Trophoblast cell (in vitro differentiated cells and primary cell): Measurements from ENCODE around the gene RPS21.

Experiments used
- DNase-seq, 2 donors: peaks; one replicate each; pipeline ENCODE4 v3.0.0-alpha.2; 2016
- H2AFZ ChIP-seq: 2 replicates; pipeline ENCODE4 v1.6.1; 2013; ENCODE audit warnings: low read length, moderate library complexity, mild to moderate bottlenecking; ENCODE audit not compliant: insufficient read depth, poor library complexity
- H2AK5ac ChIP-seq: 2 replicates; pipeline ENCODE4 v1.6.1; 2013; ENCODE audit warnings: mild to moderate bottlenecking, low read length
- H2BK120ac ChIP-seq: 2 replicates; pipeline ENCODE4 v1.6.1; 2013; ENCODE audit warnings: low read length, mild to moderate bottlenecking, moderate library complexity; ENCODE audit not compliant: insufficient read depth, poor library complexity
- H2BK12ac ChIP-seq: 2 replicates; pipeline ENCODE4 v1.6.1; 2013; ENCODE audit warnings: mild to moderate bottlenecking, low read length, moderate library complexity
- H2BK5ac ChIP-seq: 2 replicates; pipeline ENCODE4 v1.6.1; 2013; ENCODE audit warnings: low read length, low read depth, moderate library complexity, mild to moderate bottlenecking; ENCODE audit not compliant: poor library complexity
- H3K14ac ChIP-seq: 2 replicates; pipeline ENCODE4 v1.6.1; 2013; ENCODE audit warnings: mild to moderate bottlenecking, low read length
- H3K18ac ChIP-seq: 2 replicates; pipeline ENCODE4 v1.6.1; 2013; ENCODE audit warnings: mild to moderate bottlenecking, low read length
- H3K23ac ChIP-seq: 2 replicates; pipeline ENCODE4 v1.6.1; 2013; ENCODE audit warnings: low read length
- H3K27ac ChIP-seq: 2 replicates; pipeline ENCODE4 v1.5.1; 2013; ENCODE audit warnings: low read depth, mild to moderate bottlenecking, inconsistent platforms, low read length, moderate library complexity
- H3K27me3 ChIP-seq: 2 replicates; pipeline ENCODE4 v1.6.1; 2013; ENCODE audit warnings: inconsistent platforms, mild to moderate bottlenecking, low read length, moderate library complexity; ENCODE audit not compliant: insufficient read depth
- H3K36me3 ChIP-seq, 2 experiments: 1 replicate in 1 of 2; 2 replicates in 1 of 2; pipeline ENCODE4 v1.6.1; 2013; ENCODE audit warnings: low read length in 2 of 2, mild to moderate bottlenecking in 2 of 2, moderate library complexity in 1 of 2; ENCODE audit not compliant: insufficient read depth in 2 of 2, control insufficient read depth in 1 of 2
- H3K4ac ChIP-seq: 2 replicates; pipeline ENCODE4 v1.6.1; 2013; ENCODE audit warnings: low read depth, mild to moderate bottlenecking, low read length, moderate library complexity
- H3K4me1 ChIP-seq, 2 experiments: 1 replicate in 1 of 2; 2 replicates in 1 of 2; pipeline ENCODE4 v1.6.1; 2013; ENCODE audit warnings: low read length in 2 of 2, mild to moderate bottlenecking in 2 of 2, moderate library complexity in 1 of 2; ENCODE audit not compliant: insufficient read depth in 2 of 2, control insufficient read depth in 1 of 2
- H3K4me2 ChIP-seq: 2 replicates; pipeline ENCODE4 v1.6.1; 2013; ENCODE audit warnings: inconsistent platforms, mild to moderate bottlenecking, low read length, moderate library complexity
- H3K4me3 ChIP-seq: 2 replicates; pipeline ENCODE4 v1.5.1; 2013; ENCODE audit warnings: mild to moderate bottlenecking, low read depth, low read length, inconsistent platforms
- H3K79me1 ChIP-seq: one replicate; pipeline ENCODE4 v1.6.1; 2013; ENCODE audit warnings: low read length
- H3K79me2 ChIP-seq: 2 replicates; pipeline ENCODE4 v1.6.1; 2013; ENCODE audit warnings: low read length, mild to moderate bottlenecking; ENCODE audit not compliant: control insufficient read depth, insufficient read depth, poor library complexity
- H3K9ac ChIP-seq: 2 replicates; pipeline ENCODE4 v1.6.1; 2013; ENCODE audit warnings: mild to moderate bottlenecking, low read length
- H3K9me3 ChIP-seq: 2 replicates; pipeline ENCODE4 v1.6.1; 2013; ENCODE audit warnings: low read depth, mild to moderate bottlenecking, control low read depth, inconsistent platforms, low read length; ENCODE audit not compliant: insufficient read depth
- H4K12ac ChIP-seq: 2 replicates; pipeline ENCODE4 v1.6.1; 2013; ENCODE audit warnings: low read depth, mild to moderate bottlenecking, low read length, moderate library complexity
- H4K8ac ChIP-seq: 2 replicates; pipeline ENCODE4 v1.6.1; 2013; ENCODE audit warnings: low read depth, mild to moderate bottlenecking, low read length, moderate library complexity
- H4K91ac ChIP-seq: one replicate; pipeline ENCODE4 v1.6.1; 2013; ENCODE audit warnings: low read depth, mild to moderate bottlenecking, low read length, moderate library complexity
- WGBS: extraction: QIAGEN DNeasy Blood & Tissue Kit; methylation state at CpG from one replicate; pipeline ENCODE4 v1.1.7; 2013; ENCODE audit warnings: missing lambda C conversion rate; ENCODE audit not compliant: insufficient read length, insufficient coverage; ENCODE audit errors: extremely low coverage; 5-methylcytosine and 5-hydroxymethylcytosine counted together

The RPS21 gene

DNA sequence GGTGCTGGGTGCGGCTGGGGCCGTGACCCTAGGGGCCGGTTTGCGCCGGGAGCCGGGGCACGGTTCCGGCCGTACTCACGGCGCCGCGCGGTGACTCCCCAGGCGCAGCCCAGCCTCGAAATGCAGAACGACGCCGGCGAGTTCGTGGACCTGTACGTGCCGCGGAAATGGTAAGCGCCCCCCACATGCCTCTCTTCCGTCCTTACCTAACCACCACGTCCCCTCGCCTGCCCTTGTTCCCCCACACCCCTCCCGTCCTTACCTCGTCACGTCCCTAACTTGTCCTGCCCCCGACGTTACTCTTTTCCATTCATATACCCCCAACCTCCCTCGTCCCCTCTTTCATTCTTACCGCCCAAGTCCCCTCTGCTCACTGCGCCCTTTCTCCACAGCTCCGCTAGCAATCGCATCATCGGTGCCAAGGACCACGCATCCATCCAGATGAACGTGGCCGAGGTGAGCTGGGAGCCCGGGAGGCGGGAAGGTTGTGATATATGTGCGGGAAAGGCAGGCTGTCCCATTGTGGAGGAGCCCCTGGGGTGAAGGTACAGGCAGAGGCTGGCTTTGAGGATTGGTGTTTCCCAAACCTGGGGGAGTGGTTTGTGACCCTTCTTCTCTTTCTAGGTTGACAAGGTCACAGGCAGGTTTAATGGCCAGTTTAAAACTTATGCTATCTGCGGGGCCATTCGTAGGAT lies 463 bp downstream of the RPS21 start:
- H3K4me3 ChIP-seq, result peak overlapping the region; percentile 93
- no peak overlapping the region for H2AFZ ChIP-seq
- no peak overlapping the region for H3K27ac ChIP-seq
- no CpG with 5 or more reads among the region's 47 CpGs for WGBS
- no peak overlapping the region for H3K23ac ChIP-seq
- peak overlapping the region; percentile 61 for H4K12ac ChIP-seq
- peaks cover 14% of the 10 kb centered on the region for H3K79me2 ChIP-seq
- peaks cover 45% of the 10 kb centered on the region in 2 experiments for H3K36me3 ChIP-seq
- peak overlapping the region; percentile 79 for H4K91ac ChIP-seq
- peak overlapping the region; percentile 96 for H3K4ac ChIP-seq
- H2BK12ac ChIP-seq, result no peak overlapping the region
- peak overlapping the region; percentile 18 for H2BK120ac ChIP-seq
- DNase-seq, result no peak
- peak overlapping the region; percentile 79 for H2AK5ac ChIP-seq
- H3K4me2 ChIP-seq, result peak overlapping the region; percentile 91
- H3K18ac ChIP-seq, result peak overlapping the region; percentile 2
- no peaks in the 10 kb centered on the region for H3K27me3 ChIP-seq
- H4K8ac ChIP-seq, result peak overlapping the region; percentile 75
- no peak overlapping the region for H2BK5ac ChIP-seq
- peaks cover 12% of the 10 kb centered on the region for H3K79me1 ChIP-seq
- peak overlapping the region; percentile 25 for H3K14ac ChIP-seq
- H3K4me1 ChIP-seq, result peaks cover 4 to 10% of the 10 kb centered on the region in 2 experiments
- no peaks in the 10 kb centered on the region for H3K9me3 ChIP-seq
- H3K9ac ChIP-seq, result peak overlapping the region; percentile 96

DNA sequence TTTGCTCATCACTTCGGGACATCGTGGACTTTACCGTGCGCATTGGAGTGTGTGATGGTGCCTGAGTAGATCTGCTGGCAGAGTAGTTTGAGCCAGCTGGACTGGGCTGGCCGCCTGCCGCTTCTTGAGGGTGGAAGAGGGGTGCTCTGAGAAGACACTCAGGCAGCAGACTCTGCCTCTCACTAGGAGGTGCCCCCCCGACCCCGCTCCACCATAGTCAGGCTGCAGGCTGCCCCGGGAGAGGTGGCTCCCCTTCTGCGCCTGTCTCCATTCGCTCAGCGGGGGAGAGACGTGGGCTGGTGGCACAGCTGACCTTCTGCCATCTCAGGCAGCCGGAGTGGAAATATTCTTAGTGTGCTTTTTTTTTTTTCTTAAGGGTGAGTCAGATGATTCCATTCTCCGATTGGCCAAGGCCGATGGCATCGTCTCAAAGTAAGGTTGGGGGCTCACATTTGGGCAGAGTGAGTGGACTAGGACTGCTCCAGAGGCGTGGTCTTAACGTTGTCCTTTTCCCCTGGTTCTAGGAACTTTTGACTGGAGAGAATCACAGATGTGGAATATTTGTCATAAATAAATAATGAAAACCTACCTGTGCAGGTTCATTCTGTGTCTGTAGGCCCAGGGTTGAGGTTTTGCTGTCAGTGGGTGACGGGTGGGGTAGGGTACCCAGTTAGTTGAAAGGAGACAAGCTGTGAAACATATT lies 1.2 kb downstream of the RPS21 start:
- Histone ChIP-seq H3K4ac (peak overlapping the region; percentile 96), H3K4me3 (peak overlapping the region; percentile 93), H2BK12ac (no peak overlapping the region), H3K79me2 (peaks cover 14% of the 10 kb centered on the region), H3K27me3 (no peaks in the 10 kb centered on the region), H3K23ac (no peak overlapping the region), H2BK5ac (no peak overlapping the region), H3K79me1 (peaks cover 12% of the 10 kb centered on the region), H4K91ac (no peak overlapping the region), H3K36me3 (peaks cover 51 to 52% of the 10 kb centered on the region in 2 experiments), H2BK120ac (no peak overlapping the region), H4K12ac (no peak overlapping the region), H3K9me3 (no peaks in the 10 kb centered on the region), H3K9ac (peak overlapping the region; percentile 96), H3K27ac (no peak overlapping the region), H4K8ac (no peak overlapping the region), H3K4me2 (peak overlapping the region; percentile 91), H3K18ac (no peak overlapping the region), H3K14ac (no peak overlapping the region), H2AK5ac (no peak overlapping the region), H2AFZ (no peak overlapping the region), H3K4me1 (peaks cover 4 to 8% of the 10 kb centered on the region in 2 experiments)
- DNase-seq, result no peak
- no CpG with 5 or more reads among the region's 20 CpGs for WGBS

DNA sequence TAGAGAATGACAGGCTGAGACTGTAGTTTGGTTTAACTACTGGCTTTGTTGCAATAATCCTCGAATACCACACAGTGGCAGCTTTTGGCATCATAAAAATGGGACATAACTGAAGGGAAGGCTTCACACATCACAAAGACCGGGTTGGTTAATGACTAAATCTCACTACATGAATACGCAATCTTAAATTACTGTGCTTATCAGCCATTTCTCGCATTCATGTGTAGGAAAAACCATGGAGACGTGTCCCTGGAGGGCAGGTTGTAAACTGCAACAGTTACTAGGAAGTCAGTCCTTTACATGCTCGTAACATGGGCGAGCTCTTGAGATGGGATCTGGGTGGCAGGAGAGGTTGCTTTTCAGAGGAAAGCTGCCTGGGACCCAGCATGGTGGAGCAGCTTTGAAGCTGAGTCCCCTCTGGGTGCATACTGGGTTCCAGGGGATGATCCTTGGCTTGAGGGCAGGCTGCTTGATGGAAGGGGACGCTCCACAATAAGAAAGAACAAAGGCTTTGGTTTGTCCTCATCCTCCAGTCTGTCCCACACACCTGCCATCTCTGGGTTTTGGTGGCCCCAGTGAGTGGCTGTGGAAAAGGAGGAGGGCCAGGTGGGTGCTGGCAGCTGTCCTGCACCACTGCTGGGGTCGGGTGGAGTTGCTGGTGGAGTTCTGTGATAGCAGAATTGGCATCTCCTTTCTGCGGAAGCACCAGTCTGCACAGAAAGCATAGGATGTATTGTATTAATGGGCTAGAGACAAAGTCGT lies 2.1 kb downstream of the RPS21 start:
- WGBS, result no CpG with 5 or more reads among the region's 11 CpGs
- no peak overlapping the region for H4K8ac ChIP-seq

DNA sequence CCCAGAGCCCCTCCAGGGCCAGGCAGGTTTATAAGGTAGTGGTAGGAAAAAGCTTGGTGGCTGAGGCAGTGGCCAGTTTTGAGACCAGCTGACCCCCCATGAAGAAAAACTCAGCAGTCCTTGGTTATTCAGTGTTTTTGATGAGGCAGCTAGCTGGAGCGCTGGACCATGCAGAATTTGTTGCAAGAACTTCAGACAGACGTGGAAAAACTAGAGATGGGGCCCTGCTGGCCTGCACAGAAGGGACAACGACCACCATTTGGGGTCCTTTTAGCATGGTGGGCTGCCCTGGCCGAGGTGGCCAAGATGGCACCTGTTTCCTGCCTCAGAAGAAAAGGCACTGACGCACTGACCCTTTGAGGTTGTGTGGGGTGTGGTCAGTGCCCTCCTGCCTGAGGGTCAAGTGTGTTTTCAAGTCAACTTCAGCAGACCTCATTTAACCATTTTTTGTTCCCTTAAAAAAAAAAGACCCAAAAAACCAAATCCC lies 2.7 kb downstream of the RPS21 start:
- no peak overlapping the region for H2AK5ac ChIP-seq
- no peak overlapping the region for H3K4me2 ChIP-seq
- no peak overlapping the region for H2BK12ac ChIP-seq
- H3K9ac ChIP-seq, result no peak overlapping the region
- peaks cover 14% of the 10 kb centered on the region for H3K79me2 ChIP-seq
- no peak overlapping the region for H2BK5ac ChIP-seq
- no peak overlapping the region for H3K4ac ChIP-seq
- DNase-seq, result no peak
- H3K9me3 ChIP-seq, result no peaks in the 10 kb centered on the region
- no peak overlapping the region for H3K14ac ChIP-seq
- H3K36me3 ChIP-seq, result peaks cover 65 to 66% of the 10 kb centered on the region in 2 experiments
- peaks cover 4 to 8% of the 10 kb centered on the region in 2 experiments for H3K4me1 ChIP-seq
- H3K27ac ChIP-seq, result no peak overlapping the region
- H2BK120ac ChIP-seq, result no peak overlapping the region
- H3K23ac ChIP-seq, result no peak overlapping the region
- no peaks in the 10 kb centered on the region for H3K27me3 ChIP-seq
- no peak overlapping the region for H4K8ac ChIP-seq
- no CpG with 5 or more reads among the region's 5 CpGs for WGBS
- H4K12ac ChIP-seq, result no peak overlapping the region
- no peak overlapping the region for H3K4me3 ChIP-seq
- H3K79me1 ChIP-seq, result peaks cover 12% of the 10 kb centered on the region
- H2AFZ ChIP-seq, result no peak overlapping the region
- no peak overlapping the region for H3K18ac ChIP-seq
- no peak overlapping the region for H4K91ac ChIP-seq

More for the DNA sequence above, 2.1 kb downstream of the RPS21 start:
- Histone ChIP-seq H3K79me2 (peaks cover 14% of the 10 kb centered on the region), H3K79me1 (peaks cover 12% of the 10 kb centered on the region), H3K4me3 (no peak overlapping the region), H3K4me2 (no peak overlapping the region), H3K14ac (no peak overlapping the region), H2BK5ac (no peak overlapping the region), H4K12ac (no peak overlapping the region), H3K4ac (no peak overlapping the region), H3K27ac (no peak overlapping the region), H3K9me3 (no peaks in the 10 kb centered on the region), H3K27me3 (no peaks in the 10 kb centered on the region), H3K36me3 (peaks cover 60% of the 10 kb centered on the region in 2 experiments), H2AK5ac (no peak overlapping the region), H3K4me1 (peaks cover 4 to 8% of the 10 kb centered on the region in 2 experiments), H3K23ac (no peak overlapping the region), H3K9ac (no peak overlapping the region), H4K91ac (no peak overlapping the region), H2BK120ac (no peak overlapping the region), H2BK12ac (no peak overlapping the region), H3K18ac (no peak overlapping the region), H2AFZ (no peak overlapping the region)
- peak; percentile 20 to 35 for DNase-seq
